ENCODE measurements around the gene RWDD4.

GRCh38 chr4:183596067-183596757 lies 62.8 kb downstream of the RWDD4 start:
- TF ChIP-seq CTCF (IDR thresholded peaks at IDR 0.05 in 8 of 11, conservative IDR thresholded peaks at IDR 0.05 in 3 of 11) = no peak
- TF ChIP-seq POLR2A (IDR thresholded peaks at IDR 0.05) = no peak
